H54 (cell line): ENCODE measurements around the gene ABI3BP.
"Not testable (repeated sequence)": the region's sequence is repeated elsewhere in the genome, so short reads cannot be mapped to it uniquely, and the experiment has no call there.

Experiments used
- DNase-seq: peaks from one replicate; pipeline ENCODE4 v3.0.0; 2011; ENCODE audit warnings: low spot score, mixed read lengths; ENCODE audit not compliant: insufficient read length
- FAIRE-seq: peaks from 3 replicates; lab custom pipeline; 2011; peaks lifted over from hg19 to GRCh38; lab: Jason Lieb, UNC
- POLR2A ChIP-seq: IDR thresholded peaks from 2 replicates; pipeline ENCODE4 v1.6.1; 2011; ENCODE audit warnings: low read depth, mild to moderate bottlenecking, low read length

Gene ABI3BP

GRCh38 chr3:100947119-100947518, 46.1 kb downstream of the ABI3BP start:
- DNase-seq (no peak), FAIRE-seq (no peak)
- no peak for TF ChIP-seq POLR2A

GRCh38 chr3:100946096-100946495, 47.1 kb downstream of the ABI3BP start:
- DNase-seq, FAIRE-seq: not testable (repeated sequence)

- no peak for TF ChIP-seq POLR2A
- no peak for FAIRE-seq
- no peak for DNase-seq
Measured at GRCh38 chr3:100941451-100941850, 51.8 kb downstream of the ABI3BP start.

GRCh38 chr3:100941041-100941440, 52.2 kb downstream of the ABI3BP start:
- no peak for FAIRE-seq

GRCh38 chr3:100936931-100937330, 56.3 kb downstream of the ABI3BP start:
- FAIRE-seq (no peak), DNase-seq (no peak)
- no peak for TF ChIP-seq POLR2A

More at GRCh38 chr3:100941041-100941440, 52.2 kb downstream of the ABI3BP start:
- no peak for TF ChIP-seq POLR2A
- no peak for DNase-seq

GRCh38 chr3:100932491-100932890, 60.7 kb downstream of the ABI3BP start:
- TF ChIP-seq POLR2A, result no peak
- no peak for FAIRE-seq
- no peak for DNase-seq

GRCh38 chr3:100928638-100929428, 64.4 kb downstream of the ABI3BP start:
- FAIRE-seq (peak; percentile 53), DNase-seq (no peak)
- TF ChIP-seq POLR2A, result no peak

GRCh38 chr3:100927775-100928174, 65.4 kb downstream of the ABI3BP start:
- DNase-seq (no peak), FAIRE-seq (no peak)
- TF ChIP-seq POLR2A, result no peak

GRCh38 chr3:100915706-100916495, 77.3 kb downstream of the ABI3BP start:
- TF ChIP-seq POLR2A, result no peak
- DNase-seq (no peak), FAIRE-seq (no peak)

- DNase-seq, result no peak
- no peak for FAIRE-seq
- no peak for TF ChIP-seq POLR2A
Measured at GRCh38 chr3:100913870-100914648, 79.2 kb downstream of the ABI3BP start.

GRCh38 chr3:100912976-100913545, 80.2 kb downstream of the ABI3BP start:
- FAIRE-seq, result no peak
- no peak for TF ChIP-seq POLR2A
- no peak for DNase-seq

- DNase-seq (no peak), FAIRE-seq (no peak)
- no peak for TF ChIP-seq POLR2A
Measured at GRCh38 chr3:100912571-100912970, 80.7 kb downstream of the ABI3BP start.

GRCh38 chr3:100911956-100912355, 81.3 kb downstream of the ABI3BP start:
- FAIRE-seq, result no peak
- TF ChIP-seq POLR2A, result no peak
- no peak for DNase-seq
